ENCODE results near the gene NSUN4.
"Not testable (repeated sequence)": the region's sequence is repeated elsewhere in the genome, so short reads cannot be mapped to it uniquely, and the experiment has no call there.

NSUN4 gene

DNA sequence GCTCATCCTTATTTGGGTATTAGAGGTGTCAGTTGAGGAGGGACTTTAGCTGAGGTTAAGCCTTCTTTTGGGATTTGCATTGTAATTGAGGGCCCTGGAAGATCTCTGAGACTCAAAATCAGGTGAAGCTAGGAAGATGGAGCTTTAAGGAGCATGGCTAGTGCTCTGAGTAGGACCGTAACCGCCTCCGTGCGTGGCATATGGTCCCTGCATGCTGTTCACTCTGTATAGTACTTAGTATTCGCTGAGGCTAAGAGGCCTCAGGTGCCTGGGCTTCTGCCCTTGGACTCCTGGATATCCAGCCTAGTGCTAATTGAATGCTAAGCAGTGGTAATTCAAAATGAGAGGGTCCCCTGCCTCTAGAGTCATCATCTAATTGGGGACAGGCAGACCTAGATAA, 22.5 kb downstream of the NSUN4 start:
- DNase-seq (ENCODE audit: insufficient read length, low spot score), result no peak
- no peak for FAIRE-seq

DNA sequence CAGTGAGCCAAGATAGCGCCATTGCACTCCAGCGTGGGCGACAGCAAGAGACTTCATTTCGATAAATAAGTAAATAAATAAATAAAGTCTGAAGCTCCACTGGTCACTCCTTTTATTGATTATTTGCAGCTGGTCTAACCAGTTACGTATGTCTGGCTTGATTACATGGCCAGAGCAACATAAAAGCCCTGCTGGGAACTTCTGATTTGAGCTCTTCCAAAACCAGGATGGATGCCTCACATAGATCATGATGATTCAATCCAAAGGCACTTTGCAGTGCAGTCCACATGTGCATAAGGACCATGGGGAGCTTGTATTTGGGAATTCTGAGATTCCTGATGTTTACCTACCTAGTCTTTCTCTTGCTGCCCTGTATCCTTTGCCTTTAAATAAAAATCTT, 24.0 kb downstream of the NSUN4 start:
- DNase-seq (ENCODE audit: insufficient read length, low spot score), result no peak
- no peak for FAIRE-seq

DNA sequence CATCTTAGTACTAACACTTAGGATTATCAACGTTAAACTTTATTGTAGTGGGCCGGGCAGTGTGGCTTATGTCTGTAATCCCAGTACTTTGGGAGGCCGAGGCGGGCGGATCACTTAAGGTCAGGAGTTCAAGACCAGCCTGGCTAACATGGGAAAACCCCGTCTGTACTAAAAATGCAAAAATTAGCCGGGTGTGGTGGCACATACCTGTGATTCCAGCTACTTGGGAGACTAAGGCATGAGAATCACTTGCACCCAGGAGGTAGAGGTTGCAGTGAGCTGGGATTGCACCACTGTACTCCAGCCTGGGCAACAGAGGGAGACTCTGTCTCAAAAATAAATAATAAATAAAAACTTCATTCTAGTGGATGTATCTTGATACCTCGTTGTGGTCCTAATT, 25.2 kb downstream of the NSUN4 start:
- DNase-seq (ENCODE audit: insufficient read length, low spot score); FAIRE-seq: not testable (repeated sequence)

DNA sequence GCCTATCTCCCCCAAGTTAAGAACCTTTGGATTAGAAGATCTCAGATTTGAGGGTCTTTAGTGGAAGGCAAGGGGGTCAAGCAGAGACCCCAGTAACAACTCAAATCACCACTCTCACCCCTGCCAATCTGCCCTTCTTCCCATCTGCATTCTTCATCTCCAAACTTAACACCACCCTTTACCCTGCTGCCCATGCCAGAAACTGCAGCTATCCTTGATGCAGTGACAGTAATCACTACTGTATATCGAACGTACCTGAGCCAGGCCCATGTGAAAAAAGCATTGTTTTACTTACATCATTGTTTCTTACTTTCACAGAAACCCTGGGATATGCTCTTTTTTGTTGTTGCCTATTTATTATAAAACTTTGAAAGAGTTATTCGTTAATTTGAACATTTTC, 26.5 kb downstream of the NSUN4 start:
- no peak for DNase-seq (ENCODE audit: insufficient read length, low spot score)
- no peak for FAIRE-seq

DNA sequence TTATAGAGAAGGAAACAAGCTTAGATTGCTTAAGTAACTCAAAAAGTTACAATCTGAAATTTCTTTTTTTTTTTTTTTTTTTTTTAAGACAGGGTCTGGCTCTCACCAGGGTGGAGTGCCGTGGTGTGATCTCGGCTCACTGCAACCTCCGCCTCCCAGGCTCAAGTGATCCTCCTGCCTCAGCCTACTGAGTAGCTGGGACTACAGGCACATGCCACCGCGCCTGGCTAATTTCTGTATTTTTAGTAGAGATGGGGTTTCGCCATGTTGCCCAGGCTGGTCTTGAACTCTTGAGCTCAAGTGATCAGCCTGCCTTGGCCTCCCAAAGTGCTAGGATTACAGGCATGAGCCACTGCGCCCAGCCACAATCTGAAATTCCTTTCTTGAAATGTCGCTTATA, 27.1 kb downstream of the NSUN4 start:
- not testable (repeated sequence) for FAIRE-seq; DNase-seq (ENCODE audit: insufficient read length, low spot score)

DNA sequence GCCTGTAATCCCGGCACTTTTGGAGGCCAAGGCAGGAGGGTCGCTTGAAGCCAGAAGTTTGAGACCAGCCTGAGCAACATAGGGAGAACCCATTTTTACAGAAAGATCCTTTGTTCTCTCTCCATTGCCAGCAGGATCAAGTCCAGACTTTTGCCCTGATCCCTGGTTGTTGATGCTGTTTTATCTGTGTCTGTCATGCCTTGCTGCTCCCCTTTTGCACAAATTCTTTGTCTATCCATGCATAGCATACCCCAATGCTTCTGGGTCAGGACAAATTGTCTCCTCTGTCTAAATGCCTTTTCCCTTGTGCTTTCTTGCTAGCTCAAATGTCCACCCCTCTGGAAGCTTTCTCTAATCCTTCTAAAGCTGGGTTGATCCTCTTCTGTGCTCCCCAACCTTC, 28.2 kb downstream of the NSUN4 start:
- FAIRE-seq (no peak), DNase-seq (ENCODE audit: insufficient read length, low spot score) (no peak)

DNA sequence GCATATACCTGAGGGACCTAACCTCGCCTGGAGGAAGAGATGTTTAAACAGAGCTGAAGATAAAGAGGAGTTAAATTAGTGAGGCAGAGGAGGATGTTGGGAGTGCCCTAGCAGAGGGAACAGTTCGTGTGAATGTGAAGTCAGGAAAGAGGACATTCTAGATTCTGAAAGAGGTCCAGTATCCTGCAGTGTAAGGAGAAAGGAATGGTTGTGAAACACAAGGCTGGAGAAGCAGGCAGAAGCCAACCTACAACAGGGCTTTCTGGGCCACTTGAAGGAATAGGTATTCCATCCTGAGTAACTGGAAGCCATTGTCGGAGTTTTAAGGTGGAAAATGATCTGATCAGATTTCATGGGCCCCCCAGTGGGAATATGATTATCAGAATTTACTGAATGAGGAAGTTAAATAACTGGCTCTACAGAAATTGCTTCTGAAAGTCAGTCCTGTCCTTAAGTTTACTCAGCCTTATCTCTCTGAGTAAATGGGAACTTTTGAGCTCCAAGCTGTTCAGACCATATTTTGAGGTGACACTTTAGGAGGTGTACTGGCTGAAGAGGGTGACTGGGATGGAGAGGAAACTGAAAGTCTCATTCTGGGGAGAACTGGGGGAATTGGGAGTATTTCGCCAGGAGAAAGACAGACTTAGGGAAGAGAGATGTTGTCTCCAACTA, 29.1 kb downstream of the NSUN4 start:
- DNase-seq (ENCODE audit: insufficient read length, low spot score), result no peak
- peak; percentile 80 for FAIRE-seq

DNA sequence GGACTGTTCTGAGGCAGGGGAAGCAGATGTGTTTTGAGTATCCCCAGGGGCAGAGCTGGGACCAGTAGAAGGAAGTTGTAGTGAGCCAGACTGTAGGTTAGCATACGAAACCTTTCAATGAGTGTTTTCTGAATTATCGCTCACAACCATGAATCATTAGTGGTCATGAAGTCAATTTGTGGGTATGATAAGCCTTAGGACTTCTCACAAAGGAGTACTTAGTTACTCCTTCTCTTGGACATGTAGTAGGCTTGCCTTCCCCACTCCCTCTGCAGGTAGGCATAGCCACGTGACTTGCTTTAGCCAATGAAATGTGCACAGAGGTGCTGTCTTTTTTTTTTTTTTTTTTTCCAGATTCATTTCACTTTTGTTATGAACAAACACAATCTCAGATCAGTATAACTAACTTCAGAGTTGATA, 29.6 kb downstream of the NSUN4 start:
- FAIRE-seq (peak; percentile 54), DNase-seq (ENCODE audit: insufficient read length, low spot score) (no peak)

DNA sequence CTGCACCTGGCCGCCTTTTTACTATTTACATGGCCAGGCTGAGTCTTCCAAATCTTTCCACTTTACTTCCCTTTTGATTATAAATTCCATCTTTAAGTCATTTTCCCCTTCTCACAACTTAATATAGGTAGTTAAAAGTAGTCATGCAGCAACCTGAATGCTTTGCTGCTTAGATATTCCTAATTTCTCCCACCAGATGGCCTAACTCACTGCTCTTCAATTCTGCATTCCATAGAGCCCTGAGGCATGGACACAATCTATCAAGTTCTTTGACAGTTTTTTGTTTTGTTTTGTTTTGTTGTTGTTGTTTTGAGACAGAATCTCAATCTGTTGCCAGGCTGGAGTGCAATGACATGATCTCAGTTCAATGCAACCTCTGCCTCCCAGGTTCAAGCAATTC, 31.8 kb downstream of the NSUN4 start:
- DNase-seq (ENCODE audit: insufficient read length, low spot score) (no peak), FAIRE-seq (no peak)

DNA sequence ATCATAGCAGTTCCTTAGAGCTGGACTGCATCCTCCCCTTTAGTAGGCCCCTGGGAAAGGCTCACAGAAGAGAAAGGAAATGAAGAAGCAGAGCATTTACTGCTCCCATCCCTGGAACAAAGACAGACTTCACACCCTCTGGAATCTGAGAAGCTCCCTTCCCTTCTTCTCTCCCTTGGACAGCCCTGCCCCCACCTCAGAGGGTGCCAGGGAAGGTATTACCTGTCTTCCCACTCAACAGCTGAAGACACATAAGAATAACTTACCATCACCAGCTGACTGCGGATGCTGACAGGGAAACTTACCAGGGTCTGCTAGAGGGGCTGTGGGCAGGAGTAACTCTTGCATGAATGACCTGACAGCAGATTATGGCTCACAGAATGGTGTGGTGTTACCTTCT, 39.4 kb downstream of the NSUN4 start:
- FAIRE-seq (no peak), DNase-seq (ENCODE audit: insufficient read length, low spot score) (no peak)

DNA sequence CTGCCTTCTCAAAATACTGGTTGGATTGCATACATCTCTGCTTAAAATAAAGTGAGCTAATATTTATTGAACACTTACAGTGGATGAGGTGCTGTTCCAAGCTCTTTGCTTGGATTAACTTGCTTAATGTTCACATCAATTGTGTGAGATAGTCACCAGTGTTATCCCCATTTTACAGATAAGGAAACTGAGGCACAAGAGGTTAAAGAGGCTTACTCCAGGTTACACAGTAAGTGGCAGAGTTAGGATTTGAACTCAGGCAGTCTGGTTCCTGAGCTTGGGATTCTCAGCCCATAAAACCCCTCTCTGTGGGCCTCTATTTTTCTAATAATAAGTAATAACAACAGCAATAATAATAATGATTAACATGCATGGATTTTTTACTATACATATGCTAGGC, 39.9 kb downstream of the NSUN4 start:
- FAIRE-seq, result no peak
- no peak for DNase-seq (ENCODE audit: insufficient read length, low spot score)

DNA sequence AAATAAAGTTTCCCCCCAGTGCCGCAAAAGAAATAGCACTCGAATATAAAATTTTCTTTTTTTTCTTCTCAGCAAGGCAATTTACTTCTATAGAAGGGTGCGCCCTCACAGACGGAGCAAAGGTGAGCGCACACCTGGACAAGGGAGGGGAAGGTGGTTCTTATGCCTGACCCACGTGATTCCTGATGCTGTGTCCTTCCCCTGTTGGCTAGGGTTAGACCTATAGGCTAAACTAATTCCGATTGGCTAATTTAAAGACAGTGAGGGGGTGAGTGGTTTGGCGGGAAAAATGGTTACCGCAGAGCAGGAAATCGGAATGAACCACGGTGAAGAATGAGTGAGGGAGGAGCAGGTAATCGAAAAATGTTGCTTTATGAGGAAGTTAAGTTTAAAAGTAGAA, 52.9 kb downstream of the NSUN4 start:
- no peak for DNase-seq (ENCODE audit: insufficient read length, low spot score)
- FAIRE-seq, result no peak

DNA sequence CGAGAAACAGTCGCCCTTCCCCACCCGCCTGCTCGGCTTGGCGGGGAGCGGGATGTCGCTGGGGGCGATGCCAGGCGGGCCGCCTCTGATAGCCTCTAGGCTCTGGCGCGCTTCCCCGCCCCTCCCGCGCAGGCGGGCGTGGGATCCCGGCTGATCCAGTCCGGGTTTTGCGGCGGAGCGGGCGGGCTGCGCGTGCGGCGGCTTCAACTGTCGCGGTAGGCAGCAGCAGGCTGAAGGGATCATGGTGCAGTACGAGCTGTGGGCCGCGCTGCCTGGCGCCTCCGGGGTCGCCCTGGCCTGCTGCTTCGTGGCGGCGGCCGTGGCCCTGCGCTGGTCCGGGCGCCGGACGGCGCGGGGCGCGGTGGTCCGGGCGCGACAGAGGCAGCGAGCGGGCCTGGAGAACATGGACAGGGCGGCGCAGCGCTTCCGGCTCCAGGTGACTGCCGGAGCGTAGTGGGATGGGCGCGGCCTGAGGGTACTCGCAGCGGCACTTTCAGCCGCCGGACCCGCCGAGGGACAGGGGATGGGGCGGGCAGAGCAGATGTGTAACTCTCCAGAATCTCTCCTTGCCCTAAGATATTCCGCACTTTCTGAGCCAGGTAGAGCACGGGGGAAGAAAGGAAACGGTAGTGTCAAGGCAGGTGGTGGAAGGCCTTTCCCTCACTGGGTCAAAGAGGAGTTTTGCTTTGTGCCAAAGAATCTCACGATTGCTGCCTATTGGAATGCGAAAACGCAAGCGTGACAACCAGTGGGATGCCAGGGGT, 53.7 kb downstream of the NSUN4 start, which contains the start of gene FAAH:
Gene FAAH (plus strand): TSS at position 210 of the 764 bp plus-strand sequence. CDS start 32 bp downstream, at position 242.
- FAIRE-seq (no peak), DNase-seq (ENCODE audit: insufficient read length, low spot score) (no peak)

DNA sequence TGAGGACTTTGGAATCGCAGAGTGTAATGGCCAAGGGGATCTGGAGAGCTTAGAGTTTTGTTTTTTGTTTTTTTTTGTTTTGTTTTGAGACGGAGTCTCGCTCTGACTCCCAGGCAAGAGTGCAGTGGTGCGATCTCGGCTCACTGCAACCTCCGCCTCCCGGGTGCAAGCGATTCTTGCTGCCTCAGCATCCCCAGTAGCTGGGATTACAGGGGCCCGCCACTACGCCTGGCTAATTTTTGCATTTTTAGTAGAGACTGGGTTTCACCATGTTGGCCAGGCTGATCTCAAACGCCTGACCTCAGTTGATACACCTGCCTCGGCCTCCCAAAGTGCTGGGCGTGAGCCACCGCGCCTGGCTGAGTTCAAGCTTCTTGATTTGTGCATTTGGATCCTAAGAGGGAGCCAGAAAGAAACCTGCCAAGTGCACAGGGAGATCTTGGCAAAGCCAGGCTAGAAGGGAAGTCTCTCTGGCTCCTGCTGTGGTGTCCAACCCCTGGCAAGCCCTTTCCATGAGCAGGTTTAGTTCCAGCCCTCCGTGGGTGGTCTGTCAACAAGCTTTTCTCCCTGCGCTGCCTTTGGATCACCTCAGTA, 54.4 kb downstream of the NSUN4 start:
- no peak for FAIRE-seq
- no peak for DNase-seq (ENCODE audit: insufficient read length, low spot score)

DNA sequence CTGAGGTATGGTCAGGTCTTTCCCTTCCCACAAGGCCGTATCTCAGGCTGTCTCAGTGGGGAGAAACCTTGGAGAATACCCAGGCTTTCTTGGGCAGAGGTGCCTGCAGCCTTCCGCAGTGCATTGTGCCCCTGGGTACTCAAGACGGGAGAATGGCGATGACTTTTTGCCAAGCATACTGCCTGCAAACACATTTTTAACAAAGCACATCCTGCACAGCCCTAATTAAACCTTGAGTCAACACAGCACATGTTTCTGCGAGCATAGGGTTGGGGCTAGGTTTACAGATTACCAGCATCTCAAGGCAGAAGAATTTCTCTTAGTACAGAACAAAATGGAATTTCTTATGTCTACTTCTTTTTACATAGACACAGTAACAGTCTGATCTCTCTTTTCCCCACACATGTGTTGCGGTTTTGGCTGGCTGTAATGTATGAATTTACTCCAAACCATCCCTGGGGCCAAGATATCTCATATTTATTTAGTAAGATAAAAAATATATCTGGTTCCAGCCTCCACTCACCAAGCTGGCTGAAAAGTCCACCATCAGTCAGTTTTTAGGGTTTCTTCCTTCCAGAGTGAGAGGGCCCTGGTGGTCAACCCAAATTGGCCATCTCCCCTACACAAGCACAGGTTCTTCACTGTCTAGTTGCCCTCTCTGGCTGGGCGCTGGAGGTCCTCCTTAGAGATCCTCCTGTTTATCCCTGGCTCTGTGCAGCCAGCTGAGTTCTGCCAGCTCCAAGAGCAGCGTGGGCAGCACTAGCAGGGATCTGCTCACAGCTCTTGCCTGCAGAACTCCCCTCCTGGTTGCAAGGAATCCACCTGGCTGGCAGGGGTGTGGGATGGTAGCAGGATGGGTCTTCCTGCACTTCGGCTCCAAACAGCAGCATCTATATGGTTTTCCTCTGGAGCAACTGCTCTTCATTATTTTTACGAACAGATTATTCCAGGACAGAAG, 56.1 kb downstream of the NSUN4 start:
- FAIRE-seq (no peak), DNase-seq (ENCODE audit: insufficient read length, low spot score) (no peak)

DNA sequence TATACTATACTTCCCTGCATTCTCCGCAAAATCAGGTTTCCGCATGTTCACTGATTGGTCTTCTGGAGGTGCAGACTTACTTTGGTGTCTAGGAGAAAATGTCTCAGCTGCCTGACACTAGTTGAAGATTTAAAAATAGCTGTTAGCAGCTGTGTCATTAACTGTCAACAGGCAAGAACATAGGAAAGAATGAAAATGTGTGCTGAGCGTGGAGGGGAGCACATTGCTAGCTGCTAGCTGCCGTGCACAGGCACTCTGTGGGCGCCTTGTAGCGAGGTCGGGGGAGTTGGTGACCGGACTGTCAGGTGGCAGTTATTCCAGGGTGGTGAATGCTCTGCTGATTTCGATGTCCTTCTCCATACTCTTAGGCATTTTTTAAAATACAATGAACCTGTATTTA, 58.7 kb downstream of the NSUN4 start:
- DNase-seq (ENCODE audit: insufficient read length, low spot score), result no peak
- no peak for FAIRE-seq

DNA sequence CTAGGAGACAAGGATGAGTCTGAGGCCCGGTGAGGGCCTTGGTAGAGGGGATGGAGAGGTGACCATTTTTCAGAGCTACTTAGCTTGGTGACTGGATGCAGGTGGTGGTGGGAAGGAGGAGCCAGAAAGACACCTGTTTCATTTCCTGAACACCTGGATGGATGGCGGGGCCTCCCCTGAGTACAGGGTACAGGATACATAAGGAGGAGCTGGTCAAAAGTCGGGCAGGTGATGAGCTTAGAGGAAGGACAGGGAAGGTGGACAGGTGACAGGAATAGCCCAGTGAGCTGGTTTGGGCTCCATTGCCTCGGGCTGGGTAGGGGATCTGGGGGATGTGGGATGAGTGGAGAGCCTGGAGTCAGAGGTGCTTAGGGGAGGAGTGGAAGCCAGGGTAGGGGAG, 59.8 kb downstream of the NSUN4 start:
- DNase-seq (ENCODE audit: insufficient read length, low spot score) (no peak), FAIRE-seq (no peak)

DNA sequence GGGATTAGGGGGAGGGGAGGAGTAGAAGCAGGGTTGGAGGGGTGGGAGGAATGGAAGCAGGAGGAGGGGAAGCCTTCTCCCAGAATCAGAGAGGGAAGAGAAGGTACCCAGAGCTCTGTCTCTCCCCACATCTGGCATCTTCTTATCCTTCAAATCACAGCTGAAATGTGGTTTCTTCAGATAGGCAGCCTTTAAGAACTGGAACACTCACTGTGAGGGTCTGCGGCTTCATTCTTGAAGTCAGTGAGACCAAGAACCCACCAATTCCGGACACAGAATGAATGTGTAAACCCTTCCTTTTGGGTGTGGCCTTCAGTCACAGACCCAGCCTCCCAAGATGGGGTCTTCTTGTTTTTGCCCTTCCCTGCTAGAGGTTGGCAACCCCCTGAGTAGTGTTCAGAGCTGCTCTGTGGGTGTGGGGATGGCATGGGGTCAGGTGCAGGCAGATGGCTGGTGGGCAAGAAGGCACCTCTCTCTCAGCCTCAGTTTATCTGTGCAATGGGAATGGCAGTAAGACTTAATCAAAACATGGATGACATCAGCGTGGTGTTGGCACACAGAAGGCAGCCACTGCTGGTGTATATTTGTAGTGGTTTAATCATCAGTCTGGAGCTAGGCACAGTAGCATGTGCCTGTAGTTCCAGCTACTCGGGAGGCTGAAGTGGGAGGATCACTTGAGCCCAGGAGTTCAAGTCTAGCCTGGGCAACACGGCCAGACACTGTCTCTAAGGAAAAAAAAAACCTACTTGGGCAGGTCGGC, 60.7 kb downstream of the NSUN4 start:
- no peak for FAIRE-seq

DNA sequence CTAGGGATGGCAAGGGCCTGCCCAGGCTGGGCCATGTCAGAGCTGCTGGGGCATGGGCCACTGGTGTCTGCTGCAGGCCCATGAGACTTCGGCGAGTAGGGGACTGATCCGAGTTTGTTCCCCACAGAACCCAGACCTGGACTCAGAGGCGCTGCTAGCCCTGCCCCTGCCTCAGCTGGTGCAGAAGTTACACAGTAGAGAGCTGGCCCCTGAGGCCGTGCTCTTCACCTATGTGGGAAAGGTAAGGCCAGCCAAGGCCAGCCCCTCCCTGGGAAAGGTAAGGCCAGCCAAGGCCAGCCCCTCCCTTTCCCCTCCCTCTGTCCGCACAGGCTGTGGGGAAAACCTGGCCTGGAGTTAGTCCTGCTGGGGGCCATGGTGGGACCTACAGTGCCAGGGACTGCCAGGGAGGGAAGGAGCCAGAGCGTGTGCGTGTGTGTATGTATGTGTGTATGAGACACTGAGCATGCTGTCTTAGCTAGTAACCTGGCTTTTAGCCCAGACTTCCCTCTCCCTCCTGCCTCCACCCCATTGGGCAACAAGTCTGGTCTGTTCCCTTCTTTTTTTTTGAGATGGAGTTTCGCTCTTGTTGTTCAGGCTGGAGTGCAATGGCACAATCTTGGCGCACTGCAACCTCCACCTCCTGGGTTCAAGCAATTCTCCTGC, 61.5 kb downstream of the NSUN4 start:
- DNase-seq (ENCODE audit: insufficient read length, low spot score), result no peak

More for the DNA sequence above, 60.7 kb downstream of the NSUN4 start:
- DNase-seq (ENCODE audit: insufficient read length, low spot score), result no peak

More for the DNA sequence above, 61.5 kb downstream of the NSUN4 start:
- no peak for FAIRE-seq
